SK-N-SH (cell line): ENCODE measurements around the gene TRIM14. TPM values are rescaled to one million over a fixed set of nuclear protein-coding genes. Genes with fewer than 3 reads are reported as not detected.

Source experiments
- CTCF ChIA-PET: fragments of 300-600, 350-600 bp; formaldehyde crosslinking; extraction: SDS; loops from one replicate; lab custom pipeline; 2021; lab: Yijun Ruan, JAX
- POLR2A ChIA-PET: fragments of 350-600 bp; sonication (Branson Sonifier 250); formaldehyde crosslinking; extraction: SDS; loops from one replicate; lab custom pipeline; 2020; ENCODE audit warnings: antibody characterized with exemption, inconsistent platforms; lab: Yijun Ruan, JAX
- DNase-seq: peaks from one replicate; pipeline ENCODE4 v3.0.0; 2012
- H2AFZ ChIP-seq: fragments of 200-600 bp; sonication (generic); 2 replicates; pipeline ENCODE4 v1.8.1; 2016; ENCODE audit warnings: antibody characterized with exemption, mild to moderate bottlenecking, low read depth
- H3F3A ChIP-seq: fragments of 200-600 bp; sonication (generic); replicated peaks from 2 replicates; pipeline ENCODE3; 2016; ENCODE audit warnings: antibody characterized with exemption, mild to moderate bottlenecking; ENCODE audit not compliant: insufficient read depth
- H3K27ac ChIP-seq, 2 experiments: fragments of 200-500 bp in 1 of 2; fragments of 200-600 bp in 1 of 2; sonication (Bioruptor generic) in 1 of 2; sonication (generic), shearing (Covaris generic) in 1 of 2; 2 replicates each; pipeline versions ENCODE4 v1.5.1 to v1.6.1; 2014 to 2016; ENCODE audit warnings: low read depth in 2 of 2, inconsistent platforms in 1 of 2, low read length in 1 of 2, mild to moderate bottlenecking in 1 of 2, mixed read lengths in 1 of 2
- H3K27me3 ChIP-seq: fragments of 200-600 bp; sonication (generic), shearing (Covaris generic); 2 replicates; pipeline ENCODE4 v1.6.1; 2016; ENCODE audit warnings: mixed run types; ENCODE audit not compliant: insufficient read depth
- H3K36me3 ChIP-seq, 2 experiments: fragments of 200-500 bp in 1 of 2; fragments of 200-600 bp in 1 of 2; sonication (Bioruptor generic) in 1 of 2; sonication (generic) in 1 of 2; replicated peaks in 1 of 2; 2 replicates each; pipeline versions ENCODE3 to v1.5.1; 2014 to 2016; ENCODE audit warnings: low read length in 1 of 2, mild to moderate bottlenecking in 1 of 2; ENCODE audit not compliant: insufficient read depth in 2 of 2, control insufficient read depth in 1 of 2
- H3K4me1 ChIP-seq, 2 experiments: fragments of 200-500 bp in 1 of 2; fragments of 200-600 bp in 1 of 2; sonication (Bioruptor generic) in 1 of 2; sonication (generic), shearing (Covaris generic) in 1 of 2; 2 replicates each; pipeline versions ENCODE4 v1.5.1 to v1.6.1; 2014 to 2016; ENCODE audit warnings: low read depth in 1 of 2, low read length in 1 of 2, mixed run types in 1 of 2; ENCODE audit not compliant: insufficient read depth in 2 of 2, control insufficient read depth in 1 of 2
- H3K4me2 ChIP-seq: fragments of 200-600 bp; sonication (generic), shearing (Covaris generic); 2 replicates; pipeline ENCODE4 v1.6.1; 2017; ENCODE audit warnings: mixed run types
- H3K4me3 ChIP-seq, 2 experiments: fragments of 200-500 bp in 1 of 2; fragments of 200-600 bp in 1 of 2; sonication (Bioruptor generic) in 1 of 2; sonication (generic), shearing (Covaris generic) in 1 of 2; 2 replicates each; pipeline versions ENCODE4 v1.5.1 to v1.8.1; 2014 to 2016; ENCODE audit warnings: low read depth in 2 of 2, inconsistent platforms in 1 of 2, low read length in 1 of 2, mild to moderate bottlenecking in 1 of 2, mixed read lengths in 1 of 2, moderate library complexity in 1 of 2
- H3K79me2 ChIP-seq: fragments of 200-600 bp; sonication (generic); 2 replicates; pipeline ENCODE4 v1.8.1; 2017; ENCODE audit warnings: mild to moderate bottlenecking; ENCODE audit not compliant: insufficient read depth
- H3K9ac ChIP-seq: fragments of 200-600 bp; sonication (generic); 2 replicates; pipeline ENCODE4 v1.6.1; 2017; ENCODE audit warnings: mixed run types
- H3K9me2 ChIP-seq: fragments of 200-600 bp; sonication (generic); 2 replicates; pipeline ENCODE4 v1.6.1; 2017; ENCODE audit warnings: mixed run types
- H3K9me3 ChIP-seq: fragments of 200-600 bp; sonication (generic); 2 replicates; pipeline ENCODE4 v1.6.1; 2017; ENCODE audit warnings: mixed run types, mild to moderate bottlenecking, moderate library complexity
- H4K20me1 ChIP-seq: fragments of 200-600 bp; sonication (generic); 2 replicates; pipeline ENCODE4 v1.6.1; 2017; ENCODE audit warnings: mild to moderate bottlenecking, mixed run types; ENCODE audit not compliant: insufficient read depth
- EP300 ChIP-seq, 2 experiments: IDR thresholded peaks; 2 replicates each; pipeline versions ENCODE4 v1.4.0 to v1.6.1; 2012; ENCODE audit warnings: borderline replicate concordance in 1 of 2, low read depth in 1 of 2, low read length in 1 of 2
- FOSL2 ChIP-seq: IDR thresholded peaks from 2 replicates; pipeline ENCODE4 v1.4.0; 2012; ENCODE audit warnings: low read depth, mild to moderate bottlenecking, moderate library complexity, borderline replicate concordance
- GABPA ChIP-seq: IDR thresholded peaks from 2 replicates; pipeline ENCODE4 v1.4.0; 2012; ENCODE audit warnings: low read depth, mild to moderate bottlenecking
- GATA2 ChIP-seq: sonication (generic); formaldehyde crosslinking; IDR thresholded peaks from 2 replicates; pipeline ENCODE4 v1.5.0; 2020; ENCODE audit warnings: mild to moderate bottlenecking, missing genetic modification reagents
- MAX ChIP-seq: IDR thresholded peaks from 2 replicates; pipeline ENCODE4 v1.4.0; 2012; ENCODE audit warnings: low read depth
- MXI1 ChIP-seq: IDR thresholded peaks from 2 replicates; pipeline ENCODE4 v1.6.1; 2012; ENCODE audit warnings: mild to moderate bottlenecking, low read depth, low read length, improper control_type of control experiment
- NRF1 ChIP-seq: IDR thresholded peaks from 2 replicates; pipeline ENCODE4 v1.6.1; 2012; ENCODE audit warnings: low read depth, mild to moderate bottlenecking, low read length
- POLR2AphosphoS5 ChIP-seq: IDR thresholded peaks from 2 replicates; pipeline ENCODE4 v1.6.1; 2012; ENCODE audit warnings: low read depth, low read length
- RFX5 ChIP-seq: IDR thresholded peaks from 2 replicates; pipeline ENCODE4 v1.6.1; 2012; ENCODE audit warnings: mild to moderate bottlenecking, improper control_type of control experiment, low read length
- SIN3A ChIP-seq: IDR thresholded peaks from 2 replicates; pipeline ENCODE4 v1.6.1; 2012; ENCODE audit warnings: low read depth, mild to moderate bottlenecking, low read length, moderate library complexity, borderline replicate concordance
- TAF1 ChIP-seq: IDR thresholded peaks from 2 replicates; pipeline ENCODE4 v1.6.1; 2012; ENCODE audit warnings: low read depth, mild to moderate bottlenecking, low read length, moderate library complexity, borderline replicate concordance
- USF1 ChIP-seq: IDR thresholded peaks from 2 replicates; pipeline ENCODE4 v1.4.0; 2012; ENCODE audit warnings: low read depth, borderline replicate concordance
- ZBTB33 ChIP-seq: IDR thresholded peaks from 2 replicates; pipeline ENCODE4 v1.4.0; 2012; ENCODE audit warnings: low read depth, borderline replicate concordance
- WGBS: methylation state at CpG from one replicate; pipeline ENCODE4 v1.1.6; 2017; ENCODE audit warnings: low lambda C conversion rate; 5-methylcytosine and 5-hydroxymethylcytosine counted together
- polyA plus RNA-seq, 3 experiments: library from polyadenylated mRNA; depleted of rRNA; stranded (reverse); fragments of >200 nt; gene quantifications; 2 replicates each; pipeline ENCODE4 v1.2.3, GENCODE V29; 2012
- TF ChIP-seq, protein P1 (sequence below): IDR thresholded peaks from 2 replicates; pipeline ENCODE4 v1.6.1; 2012; ENCODE audit warnings: mild to moderate bottlenecking, low read depth, low read length, moderate library complexity

TRIM14 gene
- polyA plus RNA-seq, 1 of the 3 experiments (the other 2 are of a cell fraction) = 15.3 TPM

- TF ChIP-seq, protein P1, sequence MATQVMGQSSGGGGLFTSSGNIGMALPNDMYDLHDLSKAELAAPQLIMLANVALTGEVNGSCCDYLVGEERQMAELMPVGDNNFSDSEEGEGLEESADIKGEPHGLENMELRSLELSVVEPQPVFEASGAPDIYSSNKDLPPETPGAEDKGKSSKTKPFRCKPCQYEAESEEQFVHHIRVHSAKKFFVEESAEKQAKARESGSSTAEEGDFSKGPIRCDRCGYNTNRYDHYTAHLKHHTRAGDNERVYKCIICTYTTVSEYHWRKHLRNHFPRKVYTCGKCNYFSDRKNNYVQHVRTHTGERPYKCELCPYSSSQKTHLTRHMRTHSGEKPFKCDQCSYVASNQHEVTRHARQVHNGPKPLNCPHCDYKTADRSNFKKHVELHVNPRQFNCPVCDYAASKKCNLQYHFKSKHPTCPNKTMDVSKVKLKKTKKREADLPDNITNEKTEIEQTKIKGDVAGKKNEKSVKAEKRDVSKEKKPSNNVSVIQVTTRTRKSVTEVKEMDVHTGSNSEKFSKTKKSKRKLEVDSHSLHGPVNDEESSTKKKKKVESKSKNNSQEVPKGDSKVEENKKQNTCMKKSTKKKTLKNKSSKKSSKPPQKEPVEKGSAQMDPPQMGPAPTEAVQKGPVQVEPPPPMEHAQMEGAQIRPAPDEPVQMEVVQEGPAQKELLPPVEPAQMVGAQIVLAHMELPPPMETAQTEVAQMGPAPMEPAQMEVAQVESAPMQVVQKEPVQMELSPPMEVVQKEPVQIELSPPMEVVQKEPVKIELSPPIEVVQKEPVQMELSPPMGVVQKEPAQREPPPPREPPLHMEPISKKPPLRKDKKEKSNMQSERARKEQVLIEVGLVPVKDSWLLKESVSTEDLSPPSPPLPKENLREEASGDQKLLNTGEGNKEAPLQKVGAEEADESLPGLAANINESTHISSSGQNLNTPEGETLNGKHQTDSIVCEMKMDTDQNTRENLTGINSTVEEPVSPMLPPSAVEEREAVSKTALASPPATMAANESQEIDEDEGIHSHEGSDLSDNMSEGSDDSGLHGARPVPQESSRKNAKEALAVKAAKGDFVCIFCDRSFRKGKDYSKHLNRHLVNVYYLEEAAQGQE = no peak
- no peak for TF ChIP-seq TAF1
These were observed 79.4 kb downstream of the TRIM14 start (continued) for GRCh38 chr9:98039607-98040017.

GRCh38 chr9:98038958-98039357 lies 80.1 kb downstream of the TRIM14 start:
- Histone ChIP-seq H3K4me3 (no peak overlapping the region), H3K4me1 (peaks cover 0 to 3% of the 10 kb centered on the region in 2 experiments; a peak in 1 of 4 replicates), H3K27ac (no peak overlapping the region), H3K9me3 (no peaks in the 10 kb centered on the region), H3K79me2 (no peaks in the 10 kb centered on the region), H4K20me1 (no peaks in the 10 kb centered on the region), H3K4me2 (no peak overlapping the region), H3K9me2 (no peaks in the 10 kb centered on the region), H3F3A (no peaks in the 10 kb centered on the region), H2AFZ (no peak overlapping the region), H3K9ac (no peak overlapping the region), H3K36me3 (no peaks in the 10 kb centered on the region), H3K27me3 (no peaks in the 10 kb centered on the region)
- 74% methylated on average over 8 of the region's 8 CpGs for WGBS
- DNase-seq = no peak
- CTCF ChIA-PET = interaction anchor here (1.1 to 9.5 kb wide), 2 partner anchors 9 to 116 kb away, joined by 3 to 96 read pairs; partner anchors contain the start of gene TRMO
- POLR2A ChIA-PET = interaction anchor here (0.6 kb wide), 1 partner anchor 116 kb away, joined by 4 read pairs; the partner anchor contains the start of gene TRMO
- no peak for TF ChIP-seq MAX
- TF ChIP-seq, protein P1 = no peak
- no peak for TF ChIP-seq POLR2AphosphoS5

DNA sequence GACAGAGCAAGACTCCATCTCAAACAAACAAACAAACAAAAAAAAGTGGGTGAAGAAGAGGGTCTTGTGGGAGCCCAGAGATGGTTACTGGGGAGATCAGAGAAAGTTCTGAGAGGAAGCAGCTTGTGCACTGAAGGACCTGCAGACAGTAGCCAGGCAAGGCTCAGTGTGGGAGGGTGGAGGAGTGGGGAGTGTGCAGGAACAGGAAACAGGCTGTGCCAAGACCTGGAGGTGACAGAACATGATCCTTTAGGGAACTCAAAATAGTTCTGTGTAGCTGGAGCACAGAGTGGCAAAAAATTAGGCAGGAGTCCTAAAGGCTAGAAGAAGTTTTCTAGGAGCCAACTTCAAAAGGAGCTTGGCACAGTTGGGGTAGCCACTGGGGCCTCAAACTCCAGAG lies 81.7 kb downstream of the TRIM14 start:
- no peaks in the 10 kb centered on the region for H3K79me2 ChIP-seq
- H3K9me2 ChIP-seq = no peaks in the 10 kb centered on the region
- H3K4me3 ChIP-seq = no peak overlapping the region
- no peak overlapping the region for H3K4me2 ChIP-seq
- no peaks in the 10 kb centered on the region for H3K27me3 ChIP-seq
- DNase-seq = no peak
- POLR2A ChIA-PET = interaction anchor here (0.9 kb wide), 1 partner anchor 115 kb away, joined by 4 read pairs; no protein-coding TSS in a partner anchor
- H3K27ac ChIP-seq = no peak overlapping the region
- no peaks in the 10 kb centered on the region for H4K20me1 ChIP-seq
- no peak overlapping the region for H2AFZ ChIP-seq
- no peaks in the 10 kb centered on the region for H3K9me3 ChIP-seq
- H3K4me1 ChIP-seq = peaks cover 0 to 3% of the 10 kb centered on the region in 2 experiments; a peak in 1 of 4 replicates
- CTCF ChIA-PET = interaction anchor here (1.4 to 9.5 kb wide), 3 partner anchors 10 to 115 kb away, joined by 3 to 96 read pairs (median 3); partner anchors contain the start of gene TRMO
- peaks cover 2% of the 10 kb centered on the region for H3F3A ChIP-seq
- H3K9ac ChIP-seq = no peak overlapping the region
- no peaks in the 10 kb centered on the region for H3K36me3 ChIP-seq
- TF ChIP-seq GABPA (no peak), USF1 (no peak), RFX5 (no peak), MXI1 (no peak), SIN3A (no peak), GATA2 (CRISPR knock-in tag) (no peak), EP300 (IDR thresholded peaks at IDR 0.05; ENCODE audit: borderline replicate concordance in 1 of 2, low read depth in 1 of 2, low read length in 1 of 2) (no peak), FOSL2 (no peak), ZBTB33 (no peak), NRF1 (no peak)
